Peyer's patch (tissue), 4 donors: ENCODE measurements around the gene ELMOD2. TPM values are rescaled to one million over a fixed set of nuclear protein-coding genes. Genes with fewer than 3 reads are reported as not detected.

Source experiments
- DNase-seq, 3 donors: peaks; one replicate each; pipeline ENCODE4 v3.0.0-alpha.2; 2017 to 2019
- H3K27ac ChIP-seq, 4 donors: fragments of 200-600 bp; sonication (generic); one replicate each; pipeline ENCODE4 v1.5.1; 2016 to 2019
- H3K27me3 ChIP-seq, 2 donors: fragments of 200-600 bp; sonication (generic); one replicate each; pipeline ENCODE4 v1.5.1; 2019
- H3K36me3 ChIP-seq, 3 donors: fragments of 200-600 bp; sonication (generic); one replicate each; pipeline ENCODE4 v1.5.1; 2016 to 2019
- H3K4me1 ChIP-seq, 4 donors: fragments of 200-600 bp; sonication (generic); one replicate each; pipeline ENCODE4 v1.5.1; 2016 to 2019
- H3K4me3 ChIP-seq, 4 donors: fragments of 200-600 bp; sonication (generic); 1 replicate in 3 of 4; 2 replicates in 1 of 4; pipeline ENCODE4 v1.5.1; 2016 to 2019; ENCODE audit warnings: mild to moderate bottlenecking in 1 of 4
- H3K9me3 ChIP-seq, 4 donors: fragments of 200-600 bp; sonication (generic); one replicate each; pipeline ENCODE4 v1.5.1; 2016 to 2019; ENCODE audit warnings: mild to moderate bottlenecking in 1 of 4
- POLR2A ChIP-seq, 2 donors: fragments of 450-650 bp; IDR thresholded peaks; one replicate each; pipeline ENCODE4 v1.5.1; 2017; ENCODE audit warnings: antibody characterized with exemption in 2 of 2, mild to moderate bottlenecking in 2 of 2, moderate library complexity in 2 of 2
- total RNA-seq, 4 donors: library from RNA; depleted of rRNA; stranded (reverse); fragments of >200 nt; gene quantifications; one replicate each; pipeline ENCODE4 v1.1.0, GENCODE V29; 2016
- TF ChIP-seq, protein P1 (sequence below), 6 experiments: fragments of 450-650 bp in 4 of 6; fragments of 200-600 bp in 2 of 6; sonication (generic) in 1 of 6; IDR thresholded peaks; one replicate each; pipeline ENCODE4 v1.5.1; 2017 to 2019; ENCODE audit warnings: antibody characterized with exemption in 6 of 6, mild to moderate bottlenecking in 3 of 6, moderate library complexity in 1 of 6

The ELMOD2 gene, protein sequence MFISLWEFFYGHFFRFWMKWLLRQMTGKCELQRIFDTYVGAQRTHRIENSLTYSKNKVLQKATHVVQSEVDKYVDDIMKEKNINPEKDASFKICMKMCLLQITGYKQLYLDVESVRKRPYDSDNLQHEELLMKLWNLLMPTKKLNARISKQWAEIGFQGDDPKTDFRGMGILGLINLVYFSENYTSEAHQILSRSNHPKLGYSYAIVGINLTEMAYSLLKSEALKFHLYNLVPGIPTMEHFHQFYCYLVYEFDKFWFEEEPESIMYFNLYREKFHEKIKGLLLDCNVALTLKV
- 10 to 100 TPM; 24.8 to 56.7 (median 31.8) TPM for total RNA-seq

- Histone ChIP-seq H3K9me3 (no peaks in the 10 kb centered on the region), H3K4me3 (peak within 1 kb of the TSS; percentile 71 to 90 (median 86)), H3K27me3 (no peaks in the 10 kb centered on the region), H3K27ac (peak within 1 kb of the TSS; percentile 83 to 93 (median 88)), H3K4me1 (peaks cover 0 to 15% (median 0%) of the 10 kb centered on the region in 4 donors), H3K36me3 (peaks cover 0 to 9% (median 0%) of the 10 kb centered on the region in 3 donors)
- DNase-seq: peak; percentile 97 to 100 (median 99)
- TF ChIP-seq, protein P1, sequence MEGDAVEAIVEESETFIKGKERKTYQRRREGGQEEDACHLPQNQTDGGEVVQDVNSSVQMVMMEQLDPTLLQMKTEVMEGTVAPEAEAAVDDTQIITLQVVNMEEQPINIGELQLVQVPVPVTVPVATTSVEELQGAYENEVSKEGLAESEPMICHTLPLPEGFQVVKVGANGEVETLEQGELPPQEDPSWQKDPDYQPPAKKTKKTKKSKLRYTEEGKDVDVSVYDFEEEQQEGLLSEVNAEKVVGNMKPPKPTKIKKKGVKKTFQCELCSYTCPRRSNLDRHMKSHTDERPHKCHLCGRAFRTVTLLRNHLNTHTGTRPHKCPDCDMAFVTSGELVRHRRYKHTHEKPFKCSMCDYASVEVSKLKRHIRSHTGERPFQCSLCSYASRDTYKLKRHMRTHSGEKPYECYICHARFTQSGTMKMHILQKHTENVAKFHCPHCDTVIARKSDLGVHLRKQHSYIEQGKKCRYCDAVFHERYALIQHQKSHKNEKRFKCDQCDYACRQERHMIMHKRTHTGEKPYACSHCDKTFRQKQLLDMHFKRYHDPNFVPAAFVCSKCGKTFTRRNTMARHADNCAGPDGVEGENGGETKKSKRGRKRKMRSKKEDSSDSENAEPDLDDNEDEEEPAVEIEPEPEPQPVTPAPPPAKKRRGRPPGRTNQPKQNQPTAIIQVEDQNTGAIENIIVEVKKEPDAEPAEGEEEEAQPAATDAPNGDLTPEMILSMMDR (IDR thresholded peaks at IDR 0.05): peak; percentile 55 to 97 (median 93)
- TF ChIP-seq POLR2A (IDR thresholded peaks at IDR 0.05): peak; percentile 72 to 80
These were observed at the start of gene ELMOD2 for GRCh38 chr4:140523857-140524742. TSS of gene ELMOD2 (plus strand) at chr4:140524168. CDS start at chr4:140525429, 1,261 bp downstream.

DNA sequence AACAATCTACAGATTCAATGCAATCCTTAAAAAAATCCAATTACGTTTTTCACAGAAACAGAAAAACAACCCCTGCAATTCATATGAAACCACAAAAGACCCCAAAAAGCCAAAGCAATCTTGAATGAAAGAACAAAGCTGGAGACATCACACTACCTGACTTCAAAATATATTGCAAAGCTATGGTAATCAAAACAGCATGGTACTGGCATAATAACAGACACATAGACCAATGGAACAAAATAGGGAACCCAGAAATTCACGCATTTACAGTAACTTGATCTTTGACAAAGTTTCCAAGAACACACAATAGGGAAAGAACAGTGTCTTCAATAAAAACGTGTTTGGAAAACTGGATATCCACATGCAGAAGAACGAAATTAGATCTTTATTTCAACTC is 40.5 kb upstream of the ELMOD2 start:
- Histone ChIP-seq H3K27me3 (no peaks in the 10 kb centered on the region), H3K4me1 (no peaks in the 10 kb centered on the region), H3K4me3 (no peak overlapping the region), H3K36me3 (no peaks in the 10 kb centered on the region), H3K27ac (no peak overlapping the region), H3K9me3 (peaks cover 0 to 4% (median 0%) of the 10 kb centered on the region in 4 donors)
- DNase-seq: no peak
- no peak for TF ChIP-seq POLR2A (IDR thresholded peaks at IDR 0.05)
- TF ChIP-seq, protein P1 (IDR thresholded peaks at IDR 0.05): no peak

DNA sequence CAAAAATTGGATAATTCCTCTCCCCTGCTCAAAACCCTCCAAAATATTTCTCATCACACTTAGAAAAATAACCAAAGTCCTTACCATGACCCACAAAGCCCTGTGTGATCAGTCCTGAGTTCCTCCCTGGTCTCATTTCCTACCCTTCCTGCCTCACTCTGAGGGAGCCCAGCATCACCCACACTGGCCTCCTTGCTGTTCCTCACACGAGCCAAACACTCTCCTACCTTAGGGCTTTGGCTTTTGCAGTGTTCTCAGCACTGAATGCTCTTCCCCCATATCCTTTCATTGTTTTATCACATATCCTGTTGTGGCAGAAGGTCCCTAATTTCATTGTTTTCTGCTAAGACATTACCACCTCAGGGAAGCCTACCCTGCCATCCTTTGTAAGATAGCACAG is 38.0 kb upstream of the ELMOD2 start:
- DNase-seq: no peak
- no peak overlapping the region for H3K27ac ChIP-seq
- H3K9me3 ChIP-seq: peaks cover 0 to 4% (median 0%) of the 10 kb centered on the region in 4 donors
- H3K4me3 ChIP-seq: no peak overlapping the region
- no peaks in the 10 kb centered on the region for H3K36me3 ChIP-seq
- TF ChIP-seq, protein P1 (IDR thresholded peaks at IDR 0.05): no peak
- TF ChIP-seq POLR2A (IDR thresholded peaks at IDR 0.05): no peak
- H3K4me1 ChIP-seq: no peaks in the 10 kb centered on the region
- no peaks in the 10 kb centered on the region for H3K27me3 ChIP-seq

DNA sequence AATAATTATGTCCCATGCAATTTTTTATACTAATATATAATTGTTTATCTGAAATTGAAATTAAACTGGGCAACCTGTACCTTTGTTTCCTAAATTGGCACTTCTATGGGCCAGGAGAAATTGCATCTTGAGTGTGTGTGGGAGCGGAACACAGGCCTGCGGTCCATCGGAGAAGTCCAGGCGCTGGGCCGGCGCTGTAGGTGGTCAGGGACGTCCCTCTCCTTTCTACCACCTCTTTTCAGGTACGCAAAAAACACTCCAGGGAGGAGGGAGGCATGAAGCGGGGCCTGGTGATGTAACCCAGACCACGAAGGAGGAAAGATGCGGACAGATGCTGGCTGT is 26.6 kb upstream of the ELMOD2 start:
- TF ChIP-seq, protein P1 (IDR thresholded peaks at IDR 0.05): no peak
- TF ChIP-seq POLR2A (IDR thresholded peaks at IDR 0.05): no peak

DNA sequence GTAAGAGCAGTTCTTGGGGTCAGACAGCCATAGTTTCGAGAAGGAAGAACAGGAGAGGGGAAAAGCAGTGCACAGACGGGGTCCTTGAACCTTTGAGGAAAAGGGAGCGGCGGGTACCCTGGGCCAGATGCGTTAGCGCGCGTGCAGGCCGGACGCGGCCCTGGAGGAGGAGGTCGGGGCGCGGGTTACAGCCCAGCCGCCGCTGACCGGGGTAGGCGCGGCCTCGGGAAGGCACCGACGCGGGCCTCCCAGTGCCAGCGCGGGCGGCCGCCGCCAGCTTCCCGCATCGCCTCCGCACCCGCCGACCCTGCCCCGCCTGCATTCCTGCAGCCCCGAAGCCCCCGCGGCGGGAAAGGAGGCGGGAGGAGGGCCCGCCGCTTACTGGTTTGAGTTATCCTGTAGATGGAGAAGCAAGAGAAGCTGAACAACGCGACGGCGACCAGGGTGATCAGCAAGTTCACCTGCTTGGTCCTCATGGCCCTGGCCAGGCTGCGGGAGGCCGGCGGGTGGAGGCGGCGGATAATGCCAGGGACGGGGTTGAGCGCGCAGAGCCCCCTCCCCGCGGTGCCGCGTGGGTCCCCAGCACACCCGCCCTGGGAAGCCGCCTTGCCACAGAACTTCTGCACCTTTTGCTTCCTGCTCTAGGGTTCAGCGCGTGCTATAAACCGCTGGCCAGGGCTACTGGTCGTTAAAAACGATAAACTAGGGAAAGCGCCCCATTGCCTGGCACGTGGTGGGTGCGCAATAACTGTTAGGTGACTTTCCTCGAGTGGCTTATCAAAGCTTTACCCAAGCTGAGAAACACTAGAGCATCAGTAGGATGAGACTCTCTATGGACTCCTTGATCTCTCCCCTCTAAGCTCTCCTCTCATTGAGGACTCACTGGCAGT is 26.0 kb upstream of the ELMOD2 start, which contains the start of gene MGAT4D:
TSS of gene MGAT4D (minus strand) at position 547 of the 890 bp plus-strand sequence. CDS start at position 476, 71 bp downstream.
- TF ChIP-seq, protein P1 (IDR thresholded peaks at IDR 0.05): no peak
- TF ChIP-seq POLR2A (IDR thresholded peaks at IDR 0.05): no peak
- H3K36me3 ChIP-seq: no peaks in the 10 kb centered on the region
- peak within 1 kb of the TSS in 3 of 4 donors; percentile 20 to 53 (median 39) for H3K4me3 ChIP-seq

More for the DNA sequence above, 26.6 kb upstream of the ELMOD2 start:
- Histone ChIP-seq H3K4me1 (peaks cover 0 to 8% (median 0%) of the 10 kb centered on the region in 4 donors), H3K27me3 (peaks cover 0 to 18% of the 10 kb centered on the region in 2 donors), H3K36me3 (no peaks in the 10 kb centered on the region), H3K4me3 (peak overlapping the region in 1 of 4 donors; percentile 39), H3K27ac (no peak overlapping the region), H3K9me3 (no peaks in the 10 kb centered on the region)
- DNase-seq: no peak

More for the DNA sequence above, 26.0 kb upstream of the ELMOD2 start, which contains the start of gene MGAT4D:
- Histone ChIP-seq H3K27ac (no peak within 1 kb of the TSS), H3K27me3 (peaks cover 0 to 18% of the 10 kb centered on the region in 2 donors), H3K9me3 (no peaks in the 10 kb centered on the region), H3K4me1 (peaks cover 0 to 8% (median 0%) of the 10 kb centered on the region in 4 donors)
- peak in 1 of 3 donors; percentile 51 for DNase-seq
